ENCODE results near the gene GSTA2. TPM values are rescaled to one million over a fixed set of nuclear protein-coding genes. Genes with fewer than 3 reads are reported as not detected.

Gene GSTA2
- total and polyA plus RNA-seq, 10 of the 15 experiments (the other 5 are each of a cell fraction or from before 2014, with no cell fraction given): not detected

DNA sequence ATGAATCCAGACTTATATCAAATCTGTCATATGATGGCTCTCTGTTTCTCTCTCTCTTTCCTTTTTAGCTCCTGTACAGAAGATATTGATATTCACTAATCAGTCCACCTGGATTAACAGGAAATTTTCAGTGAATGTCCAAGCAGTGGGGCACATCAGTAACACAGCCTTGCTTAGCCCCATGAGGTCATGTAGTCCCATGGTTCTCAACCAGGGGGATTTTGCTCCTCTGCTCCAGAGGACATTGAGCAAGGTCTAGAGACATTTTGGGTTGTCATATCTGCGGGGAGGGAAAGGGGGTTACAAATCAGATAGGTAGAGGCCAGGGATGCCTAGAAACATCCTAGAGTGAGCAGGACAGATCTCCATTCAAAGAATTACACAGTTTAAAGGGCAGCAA, 39.5 kb upstream of the GSTA2 start:
- H3K9me3 ChIP-seq (replicated peaks; ENCODE audit: control insufficient read depth, insufficient read depth, low read length): no peaks in the 10 kb centered on the region
- ATAC-seq (no peak), DNase-seq (ENCODE audit: low read depth, low spot score) (no peak), FAIRE-seq (no peak)
- no peak overlapping the region for H3K9ac ChIP-seq (ENCODE audit: control insufficient read depth, insufficient read depth, low read length)
- CTCF ChIA-PET: no interaction called here
- H3K27me3 ChIP-seq (replicated peaks in 1 of 2; ENCODE audit: control insufficient read depth in 2 of 2, insufficient read depth in 2 of 2, low read length in 1 of 2): no peaks in the 10 kb centered on the region
- BruUV-seq (replicated peaks): no TSS peak
- RAD21 ChIA-PET (ENCODE audit: unreplicated experiment): no interaction called here
- no peaks in the 10 kb centered on the region for H3K36me3 ChIP-seq (ENCODE audit: control insufficient read depth in 2 of 2, insufficient read depth in 2 of 2, low read length in 1 of 2)
- POLR2A ChIA-PET: no interaction called here
- SMC1A ChIA-PET (ENCODE audit: uncharacterized antibody, unreplicated experiment): no interaction called here
- no peak overlapping the region for H3K4me3 ChIP-seq
- no peak overlapping the region for H3K4me2 ChIP-seq (ENCODE audit: control insufficient read depth, insufficient read depth)
- H3K27ac ChIP-seq (ENCODE audit: control insufficient read depth, insufficient read depth): no peak overlapping the region
- WGBS (ENCODE audit: insufficient coverage, insufficient replicate concordance, low lambda C conversion rate, missing lambda C conversion rate): 0% methylated on average over 1 of the region's 1 CpG
- TF ChIP-seq NFYB (IDR thresholded peaks at IDR 0.05; ENCODE audit: insufficient read depth, low read depth, low read length): no peak
- TF ChIP-seq, protein P1, sequence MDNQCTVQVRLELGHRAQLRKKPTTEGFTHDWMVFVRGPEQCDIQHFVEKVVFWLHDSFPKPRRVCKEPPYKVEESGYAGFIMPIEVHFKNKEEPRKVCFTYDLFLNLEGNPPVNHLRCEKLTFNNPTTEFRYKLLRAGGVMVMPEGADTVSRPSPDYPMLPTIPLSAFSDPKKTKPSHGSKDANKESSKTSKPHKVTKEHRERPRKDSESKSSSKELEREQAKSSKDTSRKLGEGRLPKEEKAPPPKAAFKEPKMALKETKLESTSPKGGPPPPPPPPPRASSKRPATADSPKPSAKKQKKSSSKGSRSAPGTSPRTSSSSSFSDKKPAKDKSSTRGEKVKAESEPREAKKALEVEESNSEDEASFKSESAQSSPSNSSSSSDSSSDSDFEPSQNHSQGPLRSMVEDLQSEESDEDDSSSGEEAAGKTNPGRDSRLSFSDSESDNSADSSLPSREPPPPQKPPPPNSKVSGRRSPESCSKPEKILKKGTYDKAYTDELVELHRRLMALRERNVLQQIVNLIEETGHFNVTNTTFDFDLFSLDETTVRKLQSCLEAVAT (IDR thresholded peaks at IDR 0.05): no peak
- no peak for TF ChIP-seq POLR2AphosphoS5 (IDR thresholded peaks at IDR 0.05; ENCODE audit: low read length)
- TF ChIP-seq FOS (IDR thresholded peaks at IDR 0.05; ENCODE audit: borderline replicate concordance, extremely low read depth, insufficient read length): no peak
- no peak for TF ChIP-seq ETV6 (conservative IDR thresholded peaks at IDR 0.05 in 1 of 2, IDR thresholded peaks at IDR 0.05 in 1 of 2; ENCODE audit: borderline replicate concordance in 1 of 2, low read depth in 1 of 2)
- TF ChIP-seq SIN3A (IDR thresholded peaks at IDR 0.05; ENCODE audit: low read depth, low read length): no peak
- no peak for TF ChIP-seq SP1 (IDR thresholded peaks at IDR 0.05; ENCODE audit: low read depth, low read length)
- no peak for TF ChIP-seq SRF (IDR thresholded peaks at IDR 0.05; ENCODE audit: low read depth in 2 of 2, low read length in 2 of 2)
- H3K79me2 ChIP-seq (ENCODE audit: control insufficient read depth, insufficient read depth, low read length): no peaks in the 10 kb centered on the region
- no peak overlapping the region for H2AFZ ChIP-seq (ENCODE audit: control insufficient read depth, low read depth, low read length)
- in situ Hi-C loops (cut with MboI) (no loop called here), intact Hi-C loops (cut with micrococcal nuclease; ENCODE audit: unreplicated experiment) (no loop called here)
- H3K4me1 ChIP-seq (ENCODE audit: control insufficient read depth, insufficient read depth, low read length): no peaks in the 10 kb centered on the region
- H4K20me1 ChIP-seq (ENCODE audit: control insufficient read depth, insufficient read depth): no peaks in the 10 kb centered on the region
